SU-DHL-6 (cell line): ENCODE data around the gene ATP10A.

Experiments
- H2AFZ ChIP-seq: fragments of 200-600 bp; sonication (generic); 2 replicates; pipeline ENCODE4 v1.6.1; 2014; ENCODE audit warnings: low read depth, mild to moderate bottlenecking, moderate library complexity, mixed read lengths, antibody characterized with exemption, low read length; ENCODE audit not compliant: severe bottlenecking
- H3F3A ChIP-seq: fragments of 200-600 bp; shearing (Covaris generic); 2 replicates; pipeline ENCODE4 v1.6.0; 2016; ENCODE audit warnings: antibody characterized with exemption, mild to moderate bottlenecking; ENCODE audit not compliant: insufficient read depth
- H3K27ac ChIP-seq: fragments of 200-600 bp; sonication (generic); 2 replicates; pipeline ENCODE4 v1.5.1; 2016; ENCODE audit warnings: low read depth, mild to moderate bottlenecking, low read length, moderate library complexity, mixed read lengths
- H3K27me3 ChIP-seq: fragments of 200-600 bp; sonication (generic), shearing (Covaris generic); 2 replicates; pipeline ENCODE4 v1.6.0; 2014; ENCODE audit warnings: mild to moderate bottlenecking, low read length
- H3K36me3 ChIP-seq: fragments of 200-600 bp; sonication (generic); 2 replicates; pipeline ENCODE4 v1.6.1; 2014; ENCODE audit warnings: mild to moderate bottlenecking, low read length, mixed read lengths
- H3K4me2 ChIP-seq: fragments of 300-600, 200-600 bp; shearing (Covaris generic), sonication (generic); 2 replicates; pipeline ENCODE4 v1.6.0; 2014; ENCODE audit warnings: low read length, low read depth, mild to moderate bottlenecking; ENCODE audit not compliant: poor library complexity, severe bottlenecking
- H3K4me3 ChIP-seq: fragments of 200-600 bp; sonication (generic); 2 replicates; pipeline ENCODE4 v1.5.1; 2014; ENCODE audit warnings: antibody characterized with exemption, low read length, mild to moderate bottlenecking, mixed read lengths; ENCODE audit not compliant: insufficient read depth, poor library complexity, severe bottlenecking
- H3K79me2 ChIP-seq: fragments of 200-600 bp; sonication (generic); 2 replicates; pipeline ENCODE4 v1.6.1; 2014; ENCODE audit warnings: mild to moderate bottlenecking, low read length, moderate library complexity; ENCODE audit not compliant: insufficient read depth
- H3K9ac ChIP-seq: fragments of 200-600 bp; sonication (generic); 2 replicates; pipeline ENCODE4 v1.7.0; 2014; ENCODE audit warnings: mild to moderate bottlenecking, low read length
- H3K9me2 ChIP-seq: fragments of 200-600 bp; sonication (generic); replicated peaks from 2 replicates; pipeline ENCODE4 v1.6.1; 2014; ENCODE audit warnings: low read length; ENCODE audit not compliant: insufficient read depth
- H3K9me3 ChIP-seq: fragments of 200-600 bp; sonication (generic); 2 replicates; pipeline ENCODE4 v1.6.1; 2014; ENCODE audit warnings: low read length, mixed read lengths; ENCODE audit not compliant: insufficient read depth
- H4K20me1 ChIP-seq: fragments of 200-600 bp; sonication (generic); 2 replicates; pipeline ENCODE4 v1.6.1; 2014; ENCODE audit warnings: low read depth, mild to moderate bottlenecking, antibody characterized with exemption, low read length, moderate library complexity, mixed read lengths
- CTCF ChIP-seq: fragments of 200-600 bp; sonication (generic); IDR thresholded peaks from one replicate; pipeline ENCODE4 v1.5.1; 2017; ENCODE audit warnings: antibody characterized with exemption, mild to moderate bottlenecking, low read length, moderate library complexity; ENCODE audit not compliant: insufficient read depth, poor library complexity, severe bottlenecking
- EZH2phosphoT487 ChIP-seq: fragments of 200-600 bp; sonication (generic), shearing (Covaris generic); conservative IDR thresholded peaks from 2 replicates; pipeline ENCODE4 v1.6.1; 2018; ENCODE audit warnings: mild to moderate bottlenecking, antibody characterized with exemption, low read length, moderate library complexity, mixed read lengths

ATP10A gene

GRCh38 chr15:25676070-25676469 is 187.1 kb downstream of the ATP10A start:
- H3K9me2 ChIP-seq = no peaks in the 10 kb centered on the region
- no peak overlapping the region for H3K4me2 ChIP-seq
- H3K9ac ChIP-seq = no peak overlapping the region
- H3F3A ChIP-seq = no peaks in the 10 kb centered on the region
- H3K79me2 ChIP-seq = no peaks in the 10 kb centered on the region
- no peak overlapping the region for H3K4me3 ChIP-seq
- H3K27me3 ChIP-seq = no peaks in the 10 kb centered on the region
- no peaks in the 10 kb centered on the region for H4K20me1 ChIP-seq
- no peak overlapping the region for H2AFZ ChIP-seq
- TF ChIP-seq CTCF (no peak), EZH2phosphoT487 (no peak)
- no peak overlapping the region for H3K27ac ChIP-seq
- no peaks in the 10 kb centered on the region for H3K9me3 ChIP-seq
- H3K36me3 ChIP-seq = no peaks in the 10 kb centered on the region

- H3K4me3 ChIP-seq = no peak overlapping the region
Observed at GRCh38 chr15:25675396-25675795, 187.7 kb downstream of the ATP10A start.

GRCh38 chr15:25674913-25675312 is 188.2 kb downstream of the ATP10A start:
- no peaks in the 10 kb centered on the region for H3K36me3 ChIP-seq
- no peaks in the 10 kb centered on the region for H3K9me3 ChIP-seq
- no peaks in the 10 kb centered on the region for H3K27me3 ChIP-seq
- no peak overlapping the region for H3K4me3 ChIP-seq
- TF ChIP-seq EZH2phosphoT487 (no peak), CTCF (no peak)
- H3F3A ChIP-seq = no peaks in the 10 kb centered on the region
- H4K20me1 ChIP-seq = no peaks in the 10 kb centered on the region
- H3K4me2 ChIP-seq = no peak overlapping the region
- no peaks in the 10 kb centered on the region for H3K9me2 ChIP-seq
- H3K9ac ChIP-seq = no peak overlapping the region
- H3K79me2 ChIP-seq = no peaks in the 10 kb centered on the region
- H3K27ac ChIP-seq = no peak overlapping the region
- H2AFZ ChIP-seq = no peak overlapping the region

More at GRCh38 chr15:25675396-25675795, 187.7 kb downstream of the ATP10A start:
- Histone ChIP-seq H3K9ac (no peak overlapping the region), H3K9me2 (no peaks in the 10 kb centered on the region), H2AFZ (no peak overlapping the region), H3K27me3 (no peaks in the 10 kb centered on the region), H3K36me3 (no peaks in the 10 kb centered on the region), H3K4me2 (no peak overlapping the region), H3K27ac (no peak overlapping the region), H3K9me3 (no peaks in the 10 kb centered on the region), H3K79me2 (no peaks in the 10 kb centered on the region), H3F3A (no peaks in the 10 kb centered on the region), H4K20me1 (no peaks in the 10 kb centered on the region)
- no peak for TF ChIP-seq EZH2phosphoT487
- TF ChIP-seq CTCF = no peak
